Measurements from ENCODE around the gene NRG2.

DNA sequence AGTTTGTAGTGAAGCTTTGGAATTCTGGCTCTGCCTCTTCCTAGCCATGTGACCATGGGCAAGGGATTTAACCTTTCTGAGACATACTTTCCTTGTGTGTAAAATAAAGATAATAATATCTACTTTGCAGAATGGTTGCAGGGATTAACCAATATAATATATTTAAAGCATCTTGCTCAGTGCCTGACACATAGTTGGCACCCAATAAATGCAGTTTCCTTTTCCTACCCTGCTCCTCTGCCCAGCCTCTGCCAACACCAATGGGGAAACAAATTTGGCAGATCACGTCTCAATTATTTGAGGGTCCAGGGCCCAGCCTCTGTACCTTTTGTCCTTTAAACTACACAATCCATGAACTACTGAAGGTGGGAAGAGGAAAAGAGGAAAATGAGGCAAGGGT, 91.1 kb downstream of the NRG2 start:
- no peak for TF ChIP-seq CTCF (IDR thresholded peaks at IDR 0.05)
- TF ChIP-seq POLR2AphosphoS5 (IDR thresholded peaks at IDR 0.05), result no peak
- TF ChIP-seq POLR2A (IDR thresholded peaks at IDR 0.05), result no peak
- TF ChIP-seq EP300 (IDR thresholded peaks at IDR 0.05), result no peak
